Activated naive CD4-positive, alpha-beta T cell treated with anti-CD3 and anti-CD28 coated beads, Interleukin-2, amount 10 ng/mL, durations not matched to agents 7 days and 5 days (primary cell): ENCODE data around the gene MSMP.

Experiments
- CTCF ChIA-PET: fragments of 350-600 bp; sonication (Branson Sonifier 250); formaldehyde crosslinking; loops from one replicate; lab custom pipeline; 2021; ENCODE audit warnings: antibody characterized with exemption; lab: Charles Lee
- DNase-seq: peaks from one replicate; pipeline ENCODE4 v3.0.0-alpha.2; 2020
- H3K27ac Mint-ChIP-seq: one replicate; pipeline ENCODE4 v1.8.0; 2021; ENCODE audit warnings: mild to moderate bottlenecking, moderate library complexity, mixed read lengths
- H3K27me3 Mint-ChIP-seq: one replicate; pipeline ENCODE4 v1.8.0; 2021; ENCODE audit warnings: mild to moderate bottlenecking, mixed read lengths
- H3K36me3 Mint-ChIP-seq: one replicate; pipeline ENCODE4 v1.8.0; 2021; ENCODE audit warnings: mixed read lengths
- H3K4me1 Mint-ChIP-seq: one replicate; pipeline ENCODE4 v1.8.0; 2021; ENCODE audit warnings: mixed read lengths
- H3K4me3 Mint-ChIP-seq: one replicate; pipeline ENCODE4 v1.8.0; 2021; ENCODE audit warnings: mild to moderate bottlenecking, moderate library complexity, mixed read lengths
- H3K9me3 Mint-ChIP-seq: one replicate; pipeline ENCODE4 v1.8.0; 2021; ENCODE audit warnings: mixed read lengths

Gene MSMP

GRCh38 chr9:35763181-35763580, 9.1 kb upstream of the MSMP start:
- Mint-ChIP-seq H3K4me3 (no peak overlapping the region), H3K4me1 (peaks cover 25% of the 10 kb centered on the region), H3K27me3 (no peaks in the 10 kb centered on the region), H3K27ac (no peak overlapping the region), H3K36me3 (peaks cover 13% of the 10 kb centered on the region), H3K9me3 (no peaks in the 10 kb centered on the region)
- CTCF ChIA-PET: no interaction called here
- DNase-seq: no peak

GRCh38 chr9:35760651-35761050, 6.6 kb upstream of the MSMP start:
- Mint-ChIP-seq H3K9me3 (no peaks in the 10 kb centered on the region), H3K27ac (no peak overlapping the region), H3K36me3 (peaks cover 15% of the 10 kb centered on the region), H3K27me3 (peaks cover 3% of the 10 kb centered on the region), H3K4me3 (no peak overlapping the region), H3K4me1 (peaks cover 44% of the 10 kb centered on the region)
- CTCF ChIA-PET: interaction anchor here (0.8 to 1.4 kb wide), 3 partner anchors 12 to 115 kb away, joined by 3 to 5 read pairs (median 4); partner anchors contain the start of genes GBA2 and RGP1
- no peak for DNase-seq

GRCh38 chr9:35759795-35760194, 5.7 kb upstream of the MSMP start:
- H3K4me3 Mint-ChIP-seq: no peak overlapping the region

GRCh38 chr9:35758475-35759050, 4.5 kb upstream of the MSMP start:
- CTCF ChIA-PET: no interaction called here
- Mint-ChIP-seq H3K27ac (no peak overlapping the region), H3K36me3 (peaks cover 16% of the 10 kb centered on the region), H3K27me3 (peaks cover 3% of the 10 kb centered on the region), H3K4me3 (peak overlapping the region; percentile 69), H3K4me1 (peaks cover 45% of the 10 kb centered on the region), H3K9me3 (no peaks in the 10 kb centered on the region)
- DNase-seq: no peak

More at GRCh38 chr9:35759795-35760194, 5.7 kb upstream of the MSMP start:
- Mint-ChIP-seq H3K9me3 (no peaks in the 10 kb centered on the region), H3K4me1 (peaks cover 45% of the 10 kb centered on the region), H3K36me3 (peaks cover 15% of the 10 kb centered on the region), H3K27me3 (peaks cover 3% of the 10 kb centered on the region), H3K27ac (no peak overlapping the region)
- CTCF ChIA-PET: interaction anchor here (0.8 to 1.2 kb wide), 2 partner anchors 16 to 115 kb away, joined by 3 to 4 read pairs; no protein-coding TSS in a partner anchor
- no peak for DNase-seq

- CTCF ChIA-PET: no interaction called here
- Mint-ChIP-seq H3K27ac (no peak overlapping the region), H3K4me1 (peaks cover 45% of the 10 kb centered on the region), H3K9me3 (no peaks in the 10 kb centered on the region), H3K36me3 (peaks cover 21% of the 10 kb centered on the region), H3K4me3 (peak overlapping the region; percentile 90), H3K27me3 (peaks cover 3% of the 10 kb centered on the region)
- no peak for DNase-seq
These were observed 3.8 kb upstream of the MSMP start for GRCh38 chr9:35757892-35758275.

- Mint-ChIP-seq H3K9me3 (no peaks in the 10 kb centered on the region), H3K36me3 (peaks cover 23% of the 10 kb centered on the region), H3K27ac (peak overlapping the region; percentile 91), H3K4me3 (peak overlapping the region; percentile 90), H3K27me3 (peaks cover 3% of the 10 kb centered on the region), H3K4me1 (peaks cover 45% of the 10 kb centered on the region)
- CTCF ChIA-PET: interaction anchor here (0.8 to 4.4 kb wide), 10 partner anchors 10 to 78 kb away, joined by 3 to 25 read pairs (median 4); partner anchors contain the start of genes CREB3, GBA2, SPAG8 and TLN1
- peak; percentile 40 for DNase-seq
These were observed 3.3 kb upstream of the MSMP start for GRCh38 chr9:35757226-35757891.

- peaks cover 30% of the 10 kb centered on the region for H3K36me3 Mint-ChIP-seq
- H3K4me1 Mint-ChIP-seq: peaks cover 46% of the 10 kb centered on the region
- H3K4me3 Mint-ChIP-seq: peak overlapping the region; percentile 90
- H3K27me3 Mint-ChIP-seq: peaks cover 3% of the 10 kb centered on the region
- peak; percentile 87 for DNase-seq
- peak overlapping the region; percentile 92 for H3K27ac Mint-ChIP-seq
- CTCF ChIA-PET: interaction anchor here (0.8 to 4.4 kb wide), 17 partner anchors 10 to 79 kb away, joined by 3 to 25 read pairs (median 4); partner anchors contain the start of genes CREB3, GBA2, SPAG8 and TLN1
- H3K9me3 Mint-ChIP-seq: no peaks in the 10 kb centered on the region
These were observed 2.5 kb upstream of the MSMP start for GRCh38 chr9:35756275-35757225.

- Mint-ChIP-seq H3K4me1 (peaks cover 48% of the 10 kb centered on the region), H3K27me3 (peaks cover 3% of the 10 kb centered on the region), H3K36me3 (peaks cover 29% of the 10 kb centered on the region), H3K27ac (no peak overlapping the region), H3K4me3 (no peak overlapping the region), H3K9me3 (no peaks in the 10 kb centered on the region)
- CTCF ChIA-PET: interaction anchor here (1.1 to 4.4 kb wide), 3 partner anchors 19 to 136 kb away, joined by 3 to 25 read pairs (median 4); partner anchors contain the start of genes CREB3 and TLN1
- DNase-seq: no peak
These were observed 995 bp upstream of the MSMP start for GRCh38 chr9:35755071-35755470.

- no peak overlapping the region for H3K4me3 Mint-ChIP-seq
- peaks cover 3% of the 10 kb centered on the region for H3K27me3 Mint-ChIP-seq
- no peak for DNase-seq
- H3K27ac Mint-ChIP-seq: no peak overlapping the region
- H3K9me3 Mint-ChIP-seq: no peaks in the 10 kb centered on the region
- CTCF ChIA-PET: interaction anchor here (2.5 to 4.4 kb wide), 2 partner anchors 17 to 23 kb away, joined by 8 to 25 read pairs; partner anchors contain the start of genes CREB3 and TLN1
- H3K4me1 Mint-ChIP-seq: peaks cover 41% of the 10 kb centered on the region
- peaks cover 26% of the 10 kb centered on the region for H3K36me3 Mint-ChIP-seq
These were observed 610 bp downstream of the MSMP start for GRCh38 chr9:35753466-35753865.

GRCh38 chr9:35750256-35750531, 3.9 kb downstream of the MSMP start:
- Mint-ChIP-seq H3K4me1 (peaks cover 47% of the 10 kb centered on the region), H3K9me3 (no peaks in the 10 kb centered on the region)
- CTCF ChIA-PET: interaction anchor here (0.7 to 6.6 kb wide), 7 partner anchors 14 to 97 kb away, joined by 3 to 83 read pairs (median 12); partner anchors contain the start of genes CREB3 and TLN1

GRCh38 chr9:35749515-35750255, 4.4 kb downstream of the MSMP start:
- peaks cover 47% of the 10 kb centered on the region for H3K4me1 Mint-ChIP-seq
- peak overlapping the region; percentile 90 for H3K4me3 Mint-ChIP-seq
- H3K36me3 Mint-ChIP-seq: peaks cover 40% of the 10 kb centered on the region
- no peaks in the 10 kb centered on the region for H3K27me3 Mint-ChIP-seq
- H3K9me3 Mint-ChIP-seq: no peaks in the 10 kb centered on the region
- CTCF ChIA-PET: interaction anchor here (0.7 to 6.6 kb wide), 7 partner anchors 13 to 96 kb away, joined by 3 to 83 read pairs (median 12); partner anchors contain the start of genes CREB3 and TLN1
- H3K27ac Mint-ChIP-seq: peak overlapping the region; percentile 93
- DNase-seq: peak; percentile 78

More at GRCh38 chr9:35750256-35750531, 3.9 kb downstream of the MSMP start:
- Mint-ChIP-seq H3K27ac (peak overlapping the region; percentile 93), H3K27me3 (no peaks in the 10 kb centered on the region), H3K4me3 (peak overlapping the region; percentile 90), H3K36me3 (peaks cover 39% of the 10 kb centered on the region)
- DNase-seq: no peak

- CTCF ChIA-PET: interaction anchor here (0.6 to 6.6 kb wide), 15 partner anchors 8 to 197 kb away, joined by 3 to 83 read pairs (median 5); partner anchors contain the start of genes CCDC107, CREB3, RMRP and TLN1
- peak; percentile 81 for DNase-seq
- peaks cover 46% of the 10 kb centered on the region for H3K36me3 Mint-ChIP-seq
- H3K9me3 Mint-ChIP-seq: no peaks in the 10 kb centered on the region
- H3K27ac Mint-ChIP-seq: peak within 1 kb of the TSS; percentile 93
- H3K27me3 Mint-ChIP-seq: no peaks in the 10 kb centered on the region
- H3K4me1 Mint-ChIP-seq: peaks cover 47% of the 10 kb centered on the region
- peak within 1 kb of the TSS; percentile 90 for H3K4me3 Mint-ChIP-seq
These were observed 5.1 kb downstream of the MSMP start, which contains the start of the genes GBA2 and RGP1 for GRCh38 chr9:35748858-35749514. Gene GBA2, minus strand, starts transcription at chr9:35749228. Its CDS starts 524 bp downstream, at chr9:35748704. Gene RGP1, plus strand, starts transcription at chr9:35749287. Its CDS starts 469 bp downstream, at chr9:35749756.
